ENCODE measurements around the gene EPS8L1. TPM values are rescaled to one million over a fixed set of nuclear protein-coding genes. Genes with fewer than 3 reads are reported as not detected.

The EPS8L1 gene
- total and polyA plus RNA-seq, 2 of the 4 experiments (the other 2 are of a cell fraction), result 0.90 to 2.9 TPM

DNA sequence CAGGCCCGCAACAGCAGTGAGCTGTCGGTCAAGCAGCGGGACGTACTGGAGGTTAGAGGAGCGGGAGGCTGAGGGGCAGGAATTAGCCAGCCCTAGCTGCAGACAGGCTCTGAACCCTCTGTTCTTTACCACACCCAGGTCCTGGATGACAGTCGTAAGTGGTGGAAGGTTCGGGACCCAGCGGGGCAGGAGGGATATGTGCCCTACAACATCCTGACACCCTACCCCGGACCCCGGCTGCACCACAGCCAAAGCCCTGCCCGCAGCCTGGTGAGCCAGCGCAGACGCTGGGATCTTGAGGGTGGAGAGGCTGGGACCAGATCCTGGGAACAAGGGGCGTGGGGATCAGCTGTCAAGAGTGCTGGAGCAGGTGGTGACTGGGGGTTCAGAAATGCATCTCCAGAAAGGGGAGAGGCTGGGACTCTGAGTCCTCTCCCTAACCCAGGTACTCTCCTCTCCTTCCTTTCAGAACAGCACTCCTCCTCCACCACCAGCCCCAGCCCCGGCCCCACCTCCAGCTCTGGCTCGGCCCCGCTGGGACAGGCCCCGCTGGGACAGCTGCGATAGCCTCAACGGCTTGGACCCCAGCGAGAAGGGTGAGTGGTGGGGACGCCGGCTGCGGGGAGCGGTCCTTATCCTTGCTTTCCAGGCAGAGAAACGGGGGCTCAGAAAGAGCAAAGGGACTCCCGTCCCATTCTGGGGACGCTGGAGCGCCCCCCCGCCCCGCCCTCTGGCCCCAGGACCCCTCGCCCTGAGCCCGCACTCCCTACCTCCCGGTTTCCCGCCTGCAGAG is 10.4 kb downstream of the EPS8L1 start:
- intact Hi-C loops (cut with micrococcal nuclease) (loop anchor here (10.0 kb wide), 1 partner anchor 621 kb away; the partner anchor contains the start of gene LENG9), in situ Hi-C loops (cut with MboI; ENCODE audit: low sequenced_read_pairs) (no loop called here), dilution Hi-C loops (cut with HindIII; ENCODE audit: low sequenced_read_pairs, unreplicated experiment) (no loop called here)
- no peaks in the 10 kb centered on the region; the same call in 1 of the 2 replicates for H3K9me1 ChIP-seq (ENCODE audit: insufficient read depth, low read length)
- no peak overlapping the region for H3K4ac ChIP-seq (ENCODE audit: low read depth, low read length)
- no peak overlapping the region for H3K9ac ChIP-seq (ENCODE audit: low read depth, low read length)
- H4K91ac ChIP-seq (ENCODE audit: insufficient read depth, low read depth, low read length), result no peak overlapping the region
- H2BK120ac ChIP-seq (ENCODE audit: low read depth, low read length), result no peak overlapping the region
- H3K4me3 ChIP-seq (ENCODE audit: insufficient read depth, low read depth, low read length), result peak overlapping the region; percentile 49
- no peak overlapping the region for H4K8ac ChIP-seq (ENCODE audit: low read depth in 2 of 2, low read length in 2 of 2)
- H3K27me3 ChIP-seq (ENCODE audit: control insufficient read depth, insufficient read depth, low read length), result peaks cover 43% of the 10 kb centered on the region
- H3K4me2 ChIP-seq (ENCODE audit: low read depth, low read length), result no peak overlapping the region; the same call in 1 of the 2 replicates
- H2AFZ ChIP-seq (replicated peaks; ENCODE audit: low read length, poor library complexity), result peak overlapping the region; percentile 94
- no peak overlapping the region for H3K18ac ChIP-seq (ENCODE audit: low read depth, low read length)
- H4K5ac ChIP-seq (ENCODE audit: low read depth, low read length), result no peak overlapping the region
- no peak overlapping the region for H2AK5ac ChIP-seq (ENCODE audit: low read depth, low read length)
- peaks cover 38% of the 10 kb centered on the region for H4K20me1 ChIP-seq (ENCODE audit: insufficient read depth, low read length)
- CTCF ChIA-PET, result no interaction called here
- H2BK20ac ChIP-seq (ENCODE audit: low read depth, low read length), result no peak overlapping the region
- H3K36me3 ChIP-seq (ENCODE audit: control insufficient read depth, insufficient read depth, low read length), result peaks cover 9% of the 10 kb centered on the region; the same call in 1 of the 2 replicates
- no peak for ATAC-seq (ENCODE audit: low read depth)
- no TSS peak for BruUV-seq (replicated peaks)
- no peak overlapping the region for H3K14ac ChIP-seq (replicated peaks; ENCODE audit: low read depth, low read length)
- H3K23ac ChIP-seq (ENCODE audit: low read depth, low read length), result 0 out of 2 replicates have a peak overlapping the region, but pooled peaks have one; percentile 4
- H3K27ac ChIP-seq (ENCODE audit: insufficient read depth, low read length), result no peak overlapping the region
- H2AK9ac ChIP-seq (replicated peaks; ENCODE audit: low read depth, low read length, poor library complexity), result peak overlapping the region; percentile 24
- 3% methylated on average over 8 of the region's 35 CpGs; no CpG with 5 or more reads in 1 of the 2 experiments for WGBS, 2 experiments (ENCODE audit: extremely low coverage in 2 of 2, insufficient read length in 1 of 2)
- H3K9me3 ChIP-seq (ENCODE audit: control insufficient read depth, insufficient read depth, low read length), result peaks cover 7% of the 10 kb centered on the region; the same call in 1 of the 2 replicates
- peaks cover 12% of the 10 kb centered on the region; the same call in 1 of the 2 replicates for H3K4me1 ChIP-seq (ENCODE audit: control insufficient read depth, insufficient read depth, low read length)
- H2BK15ac ChIP-seq (ENCODE audit: low read depth, low read length), result no peak overlapping the region
- no peak overlapping the region for H2BK5ac ChIP-seq (ENCODE audit: low read depth, low read length, poor library complexity, severe bottlenecking)
- no peak overlapping the region for H3K56ac ChIP-seq (ENCODE audit: extremely low read depth, insufficient read depth, low read length)
- DNase-seq, result no peak
- H3K79me1 ChIP-seq (ENCODE audit: low read depth in 1 of 2, low read length in 2 of 2), result peaks cover 0 to 12% of the 10 kb centered on the region in 2 experiments; a peak in 2 of 4 replicates
- POLR2A ChIA-PET (ENCODE audit: unreplicated experiment), result no interaction called here
- TF ChIP-seq CEBPB (IDR thresholded peaks at IDR 0.05; ENCODE audit: low read depth, low read length) (no peak), SMC3 (IDR thresholded peaks at IDR 0.05; ENCODE audit: low read depth, low read length) (no peak), POLR2A (IDR thresholded peaks at IDR 0.05; ENCODE audit: low read depth, low read length) (no peak), RCOR1 (IDR thresholded peaks at IDR 0.05; ENCODE audit: insufficient replicate concordance, low read length) (no peak), CTCF (conservative IDR thresholded peaks at IDR 0.05; ENCODE audit: low read depth, low read length) (no peak), MAZ (IDR thresholded peaks at IDR 0.05; ENCODE audit: borderline replicate concordance, low read depth, low read length) (no peak), RFX5 (IDR thresholded peaks at IDR 0.05; ENCODE audit: low read depth, low read length) (no peak), RAD21 (IDR thresholded peaks at IDR 0.05; ENCODE audit: low read length) (no peak), CHD1 (IDR thresholded peaks at IDR 0.05; ENCODE audit: low read depth, low read length) (no peak), USF2 (IDR thresholded peaks at IDR 0.05; ENCODE audit: low read depth, low read length) (no peak), FOS (IDR thresholded peaks at IDR 0.05; ENCODE audit: low read depth, low read length) (no peak), MXI1 (IDR thresholded peaks at IDR 0.05; ENCODE audit: borderline replicate concordance, low read depth, low read length) (no peak), BHLHE40 (IDR thresholded peaks at IDR 0.05; ENCODE audit: low read depth, low read length) (no peak)
- TF ChIP-seq, protein P1, sequence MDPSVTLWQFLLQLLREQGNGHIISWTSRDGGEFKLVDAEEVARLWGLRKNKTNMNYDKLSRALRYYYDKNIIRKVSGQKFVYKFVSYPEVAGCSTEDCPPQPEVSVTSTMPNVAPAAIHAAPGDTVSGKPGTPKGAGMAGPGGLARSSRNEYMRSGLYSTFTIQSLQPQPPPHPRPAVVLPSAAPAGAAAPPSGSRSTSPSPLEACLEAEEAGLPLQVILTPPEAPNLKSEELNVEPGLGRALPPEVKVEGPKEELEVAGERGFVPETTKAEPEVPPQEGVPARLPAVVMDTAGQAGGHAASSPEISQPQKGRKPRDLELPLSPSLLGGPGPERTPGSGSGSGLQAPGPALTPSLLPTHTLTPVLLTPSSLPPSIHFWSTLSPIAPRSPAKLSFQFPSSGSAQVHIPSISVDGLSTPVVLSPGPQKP (IDR thresholded peaks at IDR 0.05; ENCODE audit: borderline replicate concordance, low read depth, low read length), result no peak
